Hepatocyte (in vitro differentiated cells): Measurements from ENCODE around the gene DPYSL3. TPM values are rescaled to one million over a fixed set of nuclear protein-coding genes. Genes with fewer than 3 reads are reported as not detected.

Experiments
- DNase-seq: peaks from one replicate; pipeline ENCODE4 v3.0.0-alpha.2; 2016; ENCODE audit warnings: low spot score
- H2AFZ ChIP-seq: fragments of 200-600 bp; sonication (generic); 2 replicates; pipeline ENCODE4 v1.6.0; 2016; ENCODE audit warnings: antibody characterized with exemption, mild to moderate bottlenecking
- H3K27ac ChIP-seq: fragments of 200-600 bp; sonication (generic); 2 replicates; pipeline ENCODE4 v1.5.1; 2016; ENCODE audit warnings: mild to moderate bottlenecking
- H3K27me3 ChIP-seq: fragments of 200-600 bp; sonication (generic); 2 replicates; pipeline ENCODE4 v1.6.1; 2016
- H3K36me3 ChIP-seq: fragments of 200-600 bp; sonication (generic); replicated peaks from 2 replicates; pipeline ENCODE4 v1.5.1; 2016; ENCODE audit warnings: low read depth; ENCODE audit not compliant: insufficient read depth
- H3K4me1 ChIP-seq: fragments of 200-600 bp; sonication (generic); 2 replicates; pipeline ENCODE4 v1.5.1; 2016; ENCODE audit warnings: mild to moderate bottlenecking, moderate library complexity; ENCODE audit not compliant: insufficient read depth
- H3K4me2 ChIP-seq: fragments of 200-600 bp; sonication (generic); 2 replicates; pipeline ENCODE4 v1.6.0; 2016
- H3K4me3 ChIP-seq: fragments of 200-600 bp; sonication (generic); 2 replicates; pipeline ENCODE4 v1.5.1; 2016; ENCODE audit warnings: mild to moderate bottlenecking
- H3K79me2 ChIP-seq: fragments of 200-600 bp; sonication (generic); 2 replicates; pipeline ENCODE4 v1.6.0; 2017; ENCODE audit warnings: mild to moderate bottlenecking
- H3K9me2 ChIP-seq: fragments of 200-600 bp; sonication (generic); replicated peaks from 2 replicates; pipeline ENCODE4 v1.6.0; 2017; ENCODE audit warnings: mild to moderate bottlenecking; ENCODE audit not compliant: insufficient read depth
- H3K9me3 ChIP-seq: fragments of 200-600 bp; sonication (generic); 2 replicates; pipeline ENCODE4 v1.5.1; 2016; ENCODE audit warnings: low read depth, mild to moderate bottlenecking
- H4K20me1 ChIP-seq: fragments of 200-600 bp; sonication (generic); 2 replicates; pipeline ENCODE4 v1.6.0; 2016; ENCODE audit warnings: mild to moderate bottlenecking; ENCODE audit not compliant: insufficient read depth, poor library complexity, severe bottlenecking
- CTCF ChIP-seq: fragments of 200-600 bp; sonication (generic); IDR thresholded peaks from 2 replicates; pipeline ENCODE4 v1.5.1; 2016; ENCODE audit warnings: antibody characterized with exemption, mild to moderate bottlenecking; ENCODE audit not compliant: poor library complexity
- EZH2 ChIP-seq: fragments of 200-600 bp; sonication (generic); IDR thresholded peaks from 2 replicates; pipeline ENCODE4 v1.6.1; 2016; ENCODE audit warnings: antibody characterized with exemption, mild to moderate bottlenecking, borderline replicate concordance
- EZH2phosphoT487 ChIP-seq: fragments of 200-600 bp; sonication (generic); IDR thresholded peaks from one replicate; pipeline ENCODE4 v1.6.1; 2018; ENCODE audit warnings: antibody characterized with exemption, mild to moderate bottlenecking, low read depth, moderate library complexity; ENCODE audit not compliant: unreplicated experiment, severe bottlenecking
- WGBS: methylation state at CpG from one replicate; pipeline ENCODE4 v1.1.6; 2016; ENCODE audit warnings: low lambda C conversion rate; ENCODE audit errors: missing lambda C conversion rate; 5-methylcytosine and 5-hydroxymethylcytosine counted together
- polyA plus RNA-seq: library from polyadenylated mRNA; unstranded; fragments of >200 nt; fragmentation: Nextera tagmentation; extraction: Ambion mirVana; gene quantifications from 2 replicates; pipeline ENCODE4 v1.2.1, GENCODE V29; 2016
- total RNA-seq: library from RNA; depleted of rRNA; stranded (reverse); fragments of >200 nt; gene quantifications from 2 replicates; pipeline ENCODE4 v1.2.3, GENCODE V29; 2014

Gene DPYSL3
- total and polyA plus RNA-seq, 2 experiments from 2014 or later, result 35.7 to 78.0 TPM

GRCh38 chr5:147512659-147513379 lies 3.0 kb upstream of the DPYSL3 start:
- Histone ChIP-seq H3K9me2 (no peaks in the 10 kb centered on the region), H2AFZ (no peak overlapping the region), H3K79me2 (no peaks in the 10 kb centered on the region), H3K4me1 (peaks cover 4% of the 10 kb centered on the region), H3K27ac (peak overlapping the region; percentile 64), H3K36me3 (no peaks in the 10 kb centered on the region), H3K4me2 (no peak overlapping the region), H3K9me3 (no peaks in the 10 kb centered on the region), H3K27me3 (peaks cover 40% of the 10 kb centered on the region), H3K4me3 (no peak overlapping the region), H4K20me1 (no peaks in the 10 kb centered on the region)
- TF ChIP-seq EZH2phosphoT487 (no peak), EZH2 (no peak), CTCF (no peak)
- no peak for DNase-seq
- whole genome bisulfite sequencing, result 51% methylated on average over 3 of the region's 3 CpGs

- Histone ChIP-seq H3K27ac (no peak overlapping the region), H4K20me1 (no peaks in the 10 kb centered on the region), H3K4me2 (no peak overlapping the region), H3K36me3 (no peaks in the 10 kb centered on the region), H2AFZ (no peak overlapping the region), H3K9me2 (no peaks in the 10 kb centered on the region), H3K79me2 (no peaks in the 10 kb centered on the region), H3K9me3 (no peaks in the 10 kb centered on the region), H3K4me1 (peaks cover 4% of the 10 kb centered on the region), H3K4me3 (no peak overlapping the region), H3K27me3 (peaks cover 38% of the 10 kb centered on the region)
- WGBS, result 85% methylated on average over 7 of the region's 7 CpGs
- DNase-seq, result no peak
- TF ChIP-seq EZH2phosphoT487, result no peak
These were observed 1.0 kb upstream of the DPYSL3 start for GRCh38 chr5:147510885-147511284.

GRCh38 chr5:147509041-147509709 lies 693 bp downstream of the DPYSL3 start:
- TF ChIP-seq EZH2phosphoT487 (no peak), EZH2 (no peak), CTCF (no peak)
- Histone ChIP-seq H3K27ac (peak overlapping the region; percentile 76), H3K4me1 (peaks cover 4% of the 10 kb centered on the region), H4K20me1 (no peaks in the 10 kb centered on the region), H3K4me3 (peak overlapping the region; percentile 38), H3K27me3 (peaks cover 38% of the 10 kb centered on the region), H3K9me2 (no peaks in the 10 kb centered on the region), H2AFZ (peak overlapping the region; percentile 89), H3K36me3 (no peaks in the 10 kb centered on the region), H3K4me2 (peak overlapping the region; percentile 99), H3K9me3 (no peaks in the 10 kb centered on the region), H3K79me2 (no peaks in the 10 kb centered on the region)
- peak; percentile 22 for DNase-seq
- 1% methylated on average over 28 of the region's 50 CpGs for WGBS

- no peaks in the 10 kb centered on the region for H4K20me1 ChIP-seq
- peak overlapping the region; percentile 99 for H3K4me2 ChIP-seq
- H2AFZ ChIP-seq, result peak overlapping the region; percentile 89
- TF ChIP-seq EZH2, result no peak
- no peak for TF ChIP-seq CTCF
- TF ChIP-seq EZH2phosphoT487, result no peak
- H3K27ac ChIP-seq, result peak overlapping the region; percentile 76
- H3K4me3 ChIP-seq, result peak overlapping the region; percentile 38
- no peaks in the 10 kb centered on the region for H3K9me2 ChIP-seq
- peaks cover 38% of the 10 kb centered on the region for H3K27me3 ChIP-seq
- peaks cover 4% of the 10 kb centered on the region for H3K4me1 ChIP-seq
- 22% methylated on average over 7 of the region's 7 CpGs for WGBS
- H3K79me2 ChIP-seq, result no peaks in the 10 kb centered on the region
- H3K9me3 ChIP-seq, result no peaks in the 10 kb centered on the region
- no peaks in the 10 kb centered on the region for H3K36me3 ChIP-seq
- no peak for DNase-seq
These were observed 1.2 kb downstream of the DPYSL3 start for GRCh38 chr5:147508711-147509040.
